PC-9 (cell line): ENCODE data around the gene DCDC2B. TPM values are rescaled to one million over a fixed set of nuclear protein-coding genes. Genes with fewer than 3 reads are reported as not detected.

ENCODE experiments used
- BruUV-seq: library from RNA; stranded (reverse); fragments of 400-500 nt; replicated peaks from 2 replicates; lab custom pipeline; 2021; lab: Mats Ljungman, UMichigan
- CTCF ChIA-PET: fragments of 300-600 bp; sonication (Branson Sonifier 250); formaldehyde crosslinking; loops from one replicate; lab custom pipeline; 2022; ENCODE audit warnings: antibody characterized with exemption; lab: Charles Lee
- POLR2A ChIA-PET: fragments of 300-600 bp; sonication (Branson Sonifier 250); formaldehyde crosslinking; loops from one replicate; lab custom pipeline; 2022; ENCODE audit warnings: antibody characterized with exemption; ENCODE audit not compliant: unreplicated experiment; lab: Charles Lee
- DNase-seq, 2 experiments: peaks; one replicate each; pipeline versions ENCODE4 v3.0.0 to v3.0.0-alpha.2; 2015 to 2022; ENCODE audit warnings: mixed read lengths in 1 of 2
- H2AFZ ChIP-seq: fragments of 200-600 bp; sonication (generic); 2 replicates; pipeline ENCODE4 v1.8.1; 2017; ENCODE audit warnings: antibody characterized with exemption
- H3F3A ChIP-seq: fragments of 200-600 bp; sonication (generic); 2 replicates; pipeline ENCODE4 v1.8.1; 2017; ENCODE audit warnings: antibody characterized with exemption, mild to moderate bottlenecking, low read depth; ENCODE audit not compliant: insufficient read depth
- H3K27ac ChIP-seq: fragments of 200-600 bp; sonication (generic); 2 replicates; pipeline ENCODE4 v1.6.1; 2016; ENCODE audit warnings: mixed run types
- H3K27me3 ChIP-seq: fragments of 200-600 bp; sonication (generic); 2 replicates; pipeline ENCODE4 v1.6.1; 2016; ENCODE audit warnings: low read depth, mixed run types; ENCODE audit not compliant: insufficient read depth
- H3K36me3 ChIP-seq: fragments of 200-600 bp; sonication (generic); 2 replicates; pipeline ENCODE4 v1.6.1; 2016; ENCODE audit warnings: low read depth, mixed run types
- H3K4me1 ChIP-seq: fragments of 200-600 bp; sonication (generic); replicated peaks from 2 replicates; pipeline ENCODE4 v1.6.1; 2016; ENCODE audit warnings: mixed run types; ENCODE audit not compliant: insufficient read depth
- H3K4me2 ChIP-seq: fragments of 200-600 bp; sonication (generic); 2 replicates; pipeline ENCODE4 v1.6.1; 2017; ENCODE audit warnings: mixed run types
- H3K4me3 ChIP-seq: fragments of 200-600 bp; sonication (generic); 2 replicates; pipeline ENCODE4 v1.6.1; 2016; ENCODE audit warnings: mixed run types
- H3K79me2 ChIP-seq: fragments of 200-600 bp; sonication (generic); 2 replicates; pipeline ENCODE4 v1.6.1; 2017; ENCODE audit warnings: low read depth, mixed run types
- H3K9me2 ChIP-seq: fragments of 200-600 bp; sonication (generic); 2 replicates; pipeline ENCODE4 v1.8.1; 2017; ENCODE audit warnings: mild to moderate bottlenecking; ENCODE audit not compliant: insufficient read depth
- H3K9me3 ChIP-seq: fragments of 200-600 bp; sonication (generic); 2 replicates; pipeline ENCODE4 v1.8.1; 2016; ENCODE audit warnings: low read depth; ENCODE audit not compliant: insufficient read depth
- H4K20me1 ChIP-seq: fragments of 200-600 bp; sonication (generic); 2 replicates; pipeline ENCODE4 v1.8.1; 2017; ENCODE audit not compliant: insufficient read depth
- CTCF ChIP-seq: fragments of 200-600 bp; sonication (generic); conservative IDR thresholded peaks from 2 replicates; pipeline ENCODE4 v1.6.1; 2017; ENCODE audit warnings: mixed run types, antibody characterized with exemption, mild to moderate bottlenecking, moderate library complexity
- EZH2 ChIP-seq: fragments of 200-600 bp; sonication (generic); IDR thresholded peaks from 2 replicates; pipeline ENCODE4 v1.8.0; 2017; ENCODE audit warnings: antibody characterized with exemption, low read depth
- intact Hi-C: fragments of 100-400 bp; cut with micrococcal nuclease; formaldehyde crosslinking; loops from one replicate; pipeline ENCODE4 v1.10.0; 2022; ENCODE audit not compliant: unreplicated experiment
- total RNA-seq: library from RNA; stranded (reverse); gene quantifications from 2 replicates; pipeline ENCODE4 v1.2.3, GENCODE V29; 2021

DCDC2B gene
- total RNA-seq, 1 experiment from 2014 or later: not detected

DNA sequence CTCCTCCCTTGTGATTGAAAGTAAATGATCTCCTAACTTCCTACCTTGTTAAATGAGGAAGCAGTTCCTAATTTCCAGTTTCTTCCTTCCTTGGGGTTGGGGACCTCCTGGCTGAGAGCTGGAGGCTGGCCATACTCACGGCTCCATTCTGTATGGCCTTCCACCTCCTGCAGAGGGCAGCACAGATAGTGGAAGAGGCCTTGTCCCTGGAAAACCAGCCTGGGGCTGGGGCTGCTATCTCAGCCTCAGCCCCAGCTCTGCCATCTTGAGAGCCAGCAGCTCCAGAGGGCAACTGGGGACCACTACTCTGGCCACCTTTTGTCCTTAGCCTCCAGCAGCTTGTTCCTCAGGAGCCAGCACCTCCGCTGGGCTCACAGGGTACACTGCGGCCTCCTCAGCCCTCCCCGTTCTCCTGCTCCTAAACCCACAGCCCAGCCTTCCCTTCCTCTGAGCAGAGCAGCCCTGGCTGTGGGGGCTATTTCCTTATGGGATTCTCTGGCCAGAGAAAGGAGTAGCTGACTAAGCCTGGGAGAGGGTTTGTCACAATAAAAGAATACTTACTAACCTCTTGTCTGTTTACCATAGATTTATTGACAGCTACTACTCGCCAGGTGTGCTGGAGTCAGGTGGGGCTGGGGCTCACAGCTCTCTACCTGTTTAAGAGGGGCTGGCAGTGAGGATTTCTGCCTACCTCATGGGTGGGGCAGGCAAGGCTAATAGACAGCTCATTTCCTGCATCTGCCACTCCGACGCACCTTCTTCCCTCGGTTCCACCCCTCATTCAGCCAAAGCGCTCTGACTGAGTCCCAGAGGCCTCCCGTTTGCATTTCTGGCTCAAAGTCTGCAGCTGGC lies 7.0 kb downstream of the DCDC2B start:
- H3K4me1 ChIP-seq: peaks cover 9% of the 10 kb centered on the region
- H3F3A ChIP-seq: 0 out of 2 replicates have a peak, but pooled peaks cover 28% of the 10 kb centered on the region
- ChIA-PET CTCF (interaction anchor here (0.6 to 1.4 kb wide), 4 partner anchors 36 to 1397 kb away, joined by 3 to 15 read pairs (median 6); no protein-coding TSS in a partner anchor), POLR2A (interaction anchor here (0.6 to 0.8 kb wide), 5 partner anchors 35 to 514 kb away, joined by 3 to 6 read pairs (median 4); partner anchors contain the start of gene TXLNA)
- peaks cover 10% of the 10 kb centered on the region; the same call in 1 of the 2 replicates for H3K36me3 ChIP-seq
- H3K9me3 ChIP-seq: no peaks in the 10 kb centered on the region
- peaks cover 11% of the 10 kb centered on the region for H3K79me2 ChIP-seq
- H3K9me2 ChIP-seq: no peaks in the 10 kb centered on the region
- H3K4me2 ChIP-seq: no peak overlapping the region
- H3K27ac ChIP-seq: no peak overlapping the region
- no peaks in the 10 kb centered on the region for H3K27me3 ChIP-seq
- intact Hi-C loops: loop anchor here (1.0 to 2.0 kb wide), 3 partner anchors 100 to 198 kb away; partner anchors contain the start of genes FAM229A and TSSK3
- H3K4me3 ChIP-seq: no peak overlapping the region
- TF ChIP-seq EZH2: no peak
- TF ChIP-seq CTCF: peak; percentile 87
- BruUV-seq: no TSS peak
- no peaks in the 10 kb centered on the region for H4K20me1 ChIP-seq
- DNase-seq: peak in 1 of 2 experiments; percentile 61
- H2AFZ ChIP-seq: no peak overlapping the region

DNA sequence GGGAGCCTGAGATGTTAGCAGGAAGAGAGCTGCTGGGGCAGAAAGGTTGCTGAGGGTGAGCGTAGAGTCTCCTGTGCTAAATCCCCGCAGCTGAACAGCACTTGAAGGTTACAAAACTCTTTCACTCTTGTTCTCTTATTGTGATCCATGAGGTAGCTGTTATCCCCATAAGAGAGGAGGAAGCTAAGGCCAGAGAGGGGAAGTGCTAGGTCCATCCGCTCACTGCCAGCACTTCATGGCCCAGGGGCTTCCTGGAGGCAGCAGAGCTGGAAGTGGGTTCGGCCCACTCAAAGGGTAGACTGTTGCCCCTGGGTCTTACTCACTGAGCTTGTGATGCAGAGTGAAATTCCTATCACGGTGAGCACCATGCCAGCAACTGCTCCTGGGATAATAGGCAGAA lies 7.7 kb downstream of the DCDC2B start:
- H3F3A ChIP-seq: peaks cover 31% of the 10 kb centered on the region; the same call in 1 of the 2 replicates
- no peak overlapping the region for H3K4me2 ChIP-seq
- no peak overlapping the region for H3K27ac ChIP-seq
- no TSS peak for BruUV-seq
- H2AFZ ChIP-seq: no peak overlapping the region
- H3K79me2 ChIP-seq: peaks cover 18% of the 10 kb centered on the region
- no peak for TF ChIP-seq EZH2
- no peak for TF ChIP-seq CTCF
- H3K4me1 ChIP-seq: peaks cover 14% of the 10 kb centered on the region
- H3K4me3 ChIP-seq: no peak overlapping the region
- H3K36me3 ChIP-seq: peaks cover 10% of the 10 kb centered on the region; the same call in 1 of the 2 replicates
- H4K20me1 ChIP-seq: no peaks in the 10 kb centered on the region
- no peaks in the 10 kb centered on the region for H3K9me3 ChIP-seq
- DNase-seq: no peak
- ChIA-PET CTCF (no interaction called here), POLR2A (interaction anchor here (0.6 to 0.8 kb wide), 4 partner anchors 37 to 515 kb away, joined by 3 to 6 read pairs (median 3); partner anchors contain the start of gene TXLNA)
- H3K9me2 ChIP-seq: no peaks in the 10 kb centered on the region
- H3K27me3 ChIP-seq: no peaks in the 10 kb centered on the region
- intact Hi-C loops: loop anchor here (2.0 kb wide), 1 partner anchor 146 kb away; the partner anchor contains the start of genes FAM229A and TSSK3

GRCh38 chr1:32219022-32219421 lies 10.1 kb downstream of the DCDC2B start:
- no peak for DNase-seq
- no peaks in the 10 kb centered on the region for H3K27me3 ChIP-seq
- no peaks in the 10 kb centered on the region for H3K9me2 ChIP-seq
- CTCF ChIA-PET: no interaction called here
- BruUV-seq: no TSS peak
- no peak overlapping the region for H2AFZ ChIP-seq
- no peak overlapping the region for H3K4me3 ChIP-seq
- no peak overlapping the region for H3K27ac ChIP-seq
- TF ChIP-seq EZH2 (no peak), CTCF (no peak)
- POLR2A ChIA-PET: interaction anchor here (0.6 kb wide), 1 partner anchor 286 kb away, joined by 3 read pairs; no protein-coding TSS in a partner anchor
- peaks cover 18% of the 10 kb centered on the region for H3K36me3 ChIP-seq
- H3K9me3 ChIP-seq: no peaks in the 10 kb centered on the region
- H4K20me1 ChIP-seq: no peaks in the 10 kb centered on the region
- no peak overlapping the region for H3K4me2 ChIP-seq
- peaks cover 25% of the 10 kb centered on the region for H3K4me1 ChIP-seq
- intact Hi-C loops: no loop called here
- peaks cover 39% of the 10 kb centered on the region for H3K79me2 ChIP-seq
- peaks cover 22% of the 10 kb centered on the region; the same call in 1 of the 2 replicates for H3F3A ChIP-seq
